PC-9 (cell line): ENCODE measurements around the gene KIF18A.

ENCODE experiments used
- EZH2 ChIP-seq: fragments of 200-600 bp; sonication (generic); IDR thresholded peaks from 2 replicates; pipeline ENCODE4 v1.8.0; 2017; ENCODE audit warnings: antibody characterized with exemption, low read depth
- TF ChIP-seq, protein P1 (sequence below): fragments of 200-600 bp; sonication (generic); conservative IDR thresholded peaks from 2 replicates; pipeline ENCODE4 v1.6.1; 2017; ENCODE audit warnings: mixed run types, antibody characterized with exemption, mild to moderate bottlenecking, moderate library complexity

DNA sequence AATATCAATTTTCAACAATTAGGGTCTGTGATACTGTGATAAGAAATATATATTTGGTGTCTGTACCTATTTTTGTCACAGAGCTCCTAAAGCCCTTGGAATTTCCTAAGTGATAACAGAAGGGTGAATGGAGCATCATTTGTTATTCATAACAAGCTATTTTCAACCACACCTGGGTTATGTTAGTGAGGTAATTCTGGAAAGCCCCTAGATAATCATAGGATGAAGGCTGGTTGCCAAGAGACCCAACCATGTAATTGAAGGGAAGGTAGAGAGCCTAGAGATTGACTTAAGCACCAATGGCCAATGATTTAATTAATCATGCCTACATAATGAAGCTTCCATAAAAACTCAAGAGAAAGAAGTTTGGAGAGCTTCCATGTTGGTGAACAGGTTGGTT, 109.4 kb downstream of the KIF18A start:
- TF ChIP-seq, protein P1, sequence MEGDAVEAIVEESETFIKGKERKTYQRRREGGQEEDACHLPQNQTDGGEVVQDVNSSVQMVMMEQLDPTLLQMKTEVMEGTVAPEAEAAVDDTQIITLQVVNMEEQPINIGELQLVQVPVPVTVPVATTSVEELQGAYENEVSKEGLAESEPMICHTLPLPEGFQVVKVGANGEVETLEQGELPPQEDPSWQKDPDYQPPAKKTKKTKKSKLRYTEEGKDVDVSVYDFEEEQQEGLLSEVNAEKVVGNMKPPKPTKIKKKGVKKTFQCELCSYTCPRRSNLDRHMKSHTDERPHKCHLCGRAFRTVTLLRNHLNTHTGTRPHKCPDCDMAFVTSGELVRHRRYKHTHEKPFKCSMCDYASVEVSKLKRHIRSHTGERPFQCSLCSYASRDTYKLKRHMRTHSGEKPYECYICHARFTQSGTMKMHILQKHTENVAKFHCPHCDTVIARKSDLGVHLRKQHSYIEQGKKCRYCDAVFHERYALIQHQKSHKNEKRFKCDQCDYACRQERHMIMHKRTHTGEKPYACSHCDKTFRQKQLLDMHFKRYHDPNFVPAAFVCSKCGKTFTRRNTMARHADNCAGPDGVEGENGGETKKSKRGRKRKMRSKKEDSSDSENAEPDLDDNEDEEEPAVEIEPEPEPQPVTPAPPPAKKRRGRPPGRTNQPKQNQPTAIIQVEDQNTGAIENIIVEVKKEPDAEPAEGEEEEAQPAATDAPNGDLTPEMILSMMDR, result no peak
- TF ChIP-seq EZH2, result no peak
